Measurements from ENCODE around the gene GBF1.

- TF ChIP-seq, protein P1, sequence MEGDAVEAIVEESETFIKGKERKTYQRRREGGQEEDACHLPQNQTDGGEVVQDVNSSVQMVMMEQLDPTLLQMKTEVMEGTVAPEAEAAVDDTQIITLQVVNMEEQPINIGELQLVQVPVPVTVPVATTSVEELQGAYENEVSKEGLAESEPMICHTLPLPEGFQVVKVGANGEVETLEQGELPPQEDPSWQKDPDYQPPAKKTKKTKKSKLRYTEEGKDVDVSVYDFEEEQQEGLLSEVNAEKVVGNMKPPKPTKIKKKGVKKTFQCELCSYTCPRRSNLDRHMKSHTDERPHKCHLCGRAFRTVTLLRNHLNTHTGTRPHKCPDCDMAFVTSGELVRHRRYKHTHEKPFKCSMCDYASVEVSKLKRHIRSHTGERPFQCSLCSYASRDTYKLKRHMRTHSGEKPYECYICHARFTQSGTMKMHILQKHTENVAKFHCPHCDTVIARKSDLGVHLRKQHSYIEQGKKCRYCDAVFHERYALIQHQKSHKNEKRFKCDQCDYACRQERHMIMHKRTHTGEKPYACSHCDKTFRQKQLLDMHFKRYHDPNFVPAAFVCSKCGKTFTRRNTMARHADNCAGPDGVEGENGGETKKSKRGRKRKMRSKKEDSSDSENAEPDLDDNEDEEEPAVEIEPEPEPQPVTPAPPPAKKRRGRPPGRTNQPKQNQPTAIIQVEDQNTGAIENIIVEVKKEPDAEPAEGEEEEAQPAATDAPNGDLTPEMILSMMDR (IDR thresholded peaks at IDR 0.05) = no peak
- TF ChIP-seq POLR2A (IDR thresholded peaks at IDR 0.05) = no peak
Observed at GRCh38 chr10:102332772-102333171, 87.4 kb downstream of the GBF1 start.
